ENCODE results near the gene PDYN.

The PDYN gene

DNA sequence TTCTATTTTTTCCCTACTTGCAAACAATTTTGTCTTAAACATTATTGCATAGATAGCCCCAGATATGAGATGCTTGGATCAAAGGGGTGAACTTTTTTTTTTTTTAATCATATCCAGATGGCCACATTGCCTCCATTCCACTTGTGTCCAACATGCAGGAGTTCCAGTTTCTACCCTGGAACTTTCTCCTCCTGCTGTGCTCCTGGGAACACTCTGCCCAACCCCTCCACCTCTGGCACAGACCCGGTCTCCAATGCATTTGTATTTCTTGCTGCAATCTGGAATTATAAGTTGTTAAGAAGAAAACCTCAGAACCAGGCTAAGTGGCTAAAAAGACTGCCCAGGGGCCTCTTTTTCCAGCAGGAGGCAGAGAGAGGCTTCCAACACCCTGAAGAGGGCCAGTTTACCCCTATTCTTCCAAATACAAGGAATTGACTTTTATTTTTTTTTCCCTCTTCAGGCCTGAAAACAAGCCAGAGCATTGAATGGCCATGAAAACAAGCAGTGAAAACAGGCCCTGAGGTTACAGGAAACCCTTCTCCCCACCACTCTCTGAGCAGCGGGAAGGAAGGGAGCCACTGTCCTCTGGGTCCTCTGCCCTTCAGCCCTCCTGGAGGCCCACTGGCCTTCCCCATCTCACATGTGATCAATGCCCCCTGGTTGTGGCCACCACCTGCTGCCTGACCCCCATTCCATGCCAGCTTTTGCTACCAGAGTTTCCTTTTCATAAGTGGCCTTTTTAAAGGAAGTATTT lies 44.3 kb downstream of the PDYN start:
- no peak for DNase-seq

DNA sequence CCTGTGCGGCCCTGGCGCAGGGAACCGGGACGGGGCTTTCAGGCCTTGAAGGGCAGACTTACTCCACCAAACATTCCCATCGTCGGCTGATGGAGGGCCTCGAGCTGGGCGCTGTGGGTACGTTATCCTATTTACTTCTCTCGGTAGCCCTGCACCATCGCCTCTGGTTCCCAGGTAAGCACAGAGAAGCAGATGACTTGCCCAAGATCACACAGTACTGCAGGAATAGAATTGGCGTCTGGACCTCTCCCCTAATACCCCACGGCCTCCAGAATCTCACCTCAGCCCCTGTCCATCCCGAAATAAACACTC lies 46.4 kb downstream of the PDYN start:
- DNase-seq = no peak

DNA sequence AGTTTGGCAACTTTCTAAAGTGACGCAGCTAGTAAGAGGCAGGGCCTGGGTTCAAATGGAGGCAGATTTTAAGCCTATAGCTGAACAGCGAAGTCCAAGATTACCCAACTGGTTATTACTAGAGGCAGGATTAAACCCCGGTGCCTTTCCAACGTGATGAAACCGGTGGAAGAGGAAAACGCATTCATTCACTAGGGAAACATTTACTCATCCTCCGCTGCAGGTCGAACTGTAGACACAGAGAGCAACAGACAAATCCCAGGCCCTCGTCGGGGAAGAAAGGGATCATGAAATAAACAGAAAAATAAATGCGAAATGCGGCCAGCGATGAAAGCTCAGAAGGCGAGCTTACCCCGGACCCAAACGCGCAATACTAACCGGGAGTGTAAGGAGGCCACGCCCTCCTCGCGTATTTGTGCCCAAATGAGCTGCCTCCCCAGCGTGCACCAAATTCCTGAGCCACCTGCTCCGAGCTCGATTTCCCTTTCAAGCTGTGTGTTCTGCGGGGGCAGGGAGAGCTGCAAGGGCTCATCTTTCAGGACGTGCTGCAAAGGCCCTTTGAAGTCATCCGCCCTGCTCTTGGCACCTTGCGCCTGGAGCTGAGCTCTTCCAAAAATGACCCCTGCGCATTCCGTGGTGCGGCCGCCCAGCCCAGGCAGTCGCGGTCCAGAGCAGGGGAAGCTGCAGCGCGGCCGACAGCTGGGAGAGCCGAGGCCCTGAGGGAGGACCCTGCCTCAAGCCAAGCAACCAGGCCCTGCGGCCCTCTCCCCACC lies 46.9 kb downstream of the PDYN start:
- no peak for DNase-seq

DNA sequence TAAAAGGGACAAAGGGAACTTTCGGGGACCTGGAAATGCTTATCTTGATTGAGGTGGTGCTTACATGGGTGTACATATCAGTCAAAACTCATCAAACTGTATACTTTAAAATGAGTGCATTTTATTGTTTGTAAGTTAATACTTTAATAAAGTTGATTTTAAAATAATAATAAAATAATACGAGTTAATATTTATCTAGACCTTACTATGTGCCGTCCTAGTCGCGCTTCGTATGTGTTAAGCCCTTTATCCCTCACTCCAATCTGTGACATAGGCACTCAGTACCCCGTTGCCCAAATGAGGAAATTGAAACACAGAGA lies 47.5 kb downstream of the PDYN start:
- DNase-seq = no peak

DNA sequence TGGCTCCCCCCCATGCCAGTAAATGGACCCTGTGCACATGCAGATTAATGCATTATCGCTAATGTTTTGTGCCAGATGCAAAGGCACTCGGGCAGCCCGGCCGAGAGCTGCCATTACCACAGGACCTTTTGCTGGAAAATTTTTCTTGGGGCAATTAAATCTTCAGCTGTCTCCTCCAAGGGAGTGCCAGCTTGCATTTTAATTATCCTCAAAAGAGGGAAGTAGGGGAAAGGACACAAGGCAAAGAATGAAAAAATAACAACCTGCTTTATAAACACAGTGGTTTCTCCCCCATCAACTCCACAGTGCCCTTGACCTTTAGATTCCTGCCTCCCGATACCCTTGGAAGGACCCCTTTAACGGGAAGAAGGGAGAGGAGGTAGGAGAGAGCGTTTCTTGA lies 48.2 kb downstream of the PDYN start:
- no peak for DNase-seq

DNA sequence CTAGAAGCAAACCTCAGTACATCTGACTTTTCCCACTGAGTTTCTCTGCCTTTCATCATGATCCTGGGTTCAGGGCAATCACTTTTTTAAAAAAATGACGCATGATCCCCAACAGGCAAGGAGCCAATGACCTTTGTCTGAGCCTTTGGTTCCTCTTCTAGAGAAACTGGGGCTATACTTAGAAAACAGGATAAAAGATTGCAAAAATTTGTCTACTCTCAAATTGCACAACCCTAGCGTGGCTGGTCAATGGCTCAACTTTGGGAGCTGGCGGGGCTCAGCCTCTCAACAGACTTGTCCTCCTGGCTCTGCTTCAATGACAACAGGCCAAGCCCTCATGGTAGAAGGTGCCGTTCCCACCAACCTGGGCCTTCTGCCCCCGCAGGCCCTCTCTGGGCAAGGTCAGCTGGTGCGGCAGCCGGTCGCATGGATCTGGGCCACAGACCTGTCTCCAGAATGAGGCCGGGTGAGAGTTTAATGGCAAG lies 48.7 kb downstream of the PDYN start:
- peak; percentile 53 for DNase-seq

DNA sequence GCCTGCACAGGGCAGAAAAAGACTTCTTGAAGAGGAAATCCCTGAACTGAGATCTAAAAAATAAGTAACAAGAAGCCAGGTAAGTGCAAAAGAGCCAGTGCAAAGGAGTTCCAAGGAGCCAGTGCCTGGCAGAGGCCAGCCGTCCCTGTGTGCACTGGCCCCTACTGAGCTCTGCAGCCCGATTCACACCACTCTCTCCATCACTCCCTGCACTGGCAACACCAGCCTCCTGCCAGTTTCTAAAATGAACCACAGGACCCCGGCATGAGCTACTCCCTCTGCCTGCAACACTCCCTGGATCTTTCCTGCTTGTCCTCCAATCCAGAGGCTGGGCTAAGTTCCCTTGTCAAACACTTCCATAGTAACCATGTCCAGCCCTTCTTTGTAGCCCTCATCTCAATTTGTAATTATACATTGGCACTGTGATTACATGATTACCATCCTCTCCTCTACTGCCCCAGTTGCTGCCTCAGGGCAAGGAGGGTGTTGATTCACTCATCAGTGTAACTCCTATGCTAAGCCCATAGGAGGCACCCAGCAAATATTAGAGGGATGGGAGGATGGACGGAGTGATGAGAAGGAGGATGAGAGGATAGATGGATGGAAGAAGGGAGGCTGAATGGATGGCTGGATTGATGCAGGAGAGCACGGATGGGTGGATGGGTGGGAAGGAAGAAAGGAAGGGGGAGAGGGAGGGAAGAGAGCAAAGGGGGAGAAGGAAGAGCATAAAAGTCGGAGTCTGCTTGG lies 49.3 kb downstream of the PDYN start:
- peak; percentile 53 for DNase-seq

DNA sequence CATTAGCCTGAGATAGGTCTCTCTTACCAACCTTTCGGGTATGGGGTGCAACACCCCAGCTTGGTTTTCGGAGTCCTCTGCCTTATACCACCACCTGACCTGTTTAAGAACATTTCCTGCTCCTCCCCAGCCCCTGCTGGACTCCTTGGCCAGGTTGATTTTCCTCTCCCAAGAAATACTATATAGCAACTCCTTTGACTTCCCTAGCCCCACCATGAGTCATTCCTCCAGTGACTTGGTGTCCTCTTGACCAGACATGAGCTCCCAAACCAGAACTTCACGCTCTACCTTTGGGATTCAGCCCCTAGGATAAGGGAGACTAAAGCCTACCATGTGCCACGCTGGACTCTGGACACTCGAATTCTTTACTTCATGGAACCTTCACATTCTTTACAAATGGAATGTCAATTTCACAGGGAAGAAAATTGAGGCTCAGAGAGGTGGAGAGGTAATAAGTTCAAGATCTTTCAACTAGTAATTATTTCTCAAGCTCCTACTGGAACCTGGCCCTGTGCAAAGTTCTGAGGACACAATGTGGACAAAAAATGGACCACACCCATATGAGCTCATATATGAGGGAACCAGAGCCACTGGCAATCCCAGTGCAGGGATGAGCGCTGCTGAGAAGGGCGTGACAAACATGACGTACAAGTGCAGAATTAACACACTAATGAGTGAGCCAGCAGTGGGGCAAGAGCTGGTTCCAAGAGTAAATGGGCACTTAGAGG lies 50.4 kb downstream of the PDYN start:
- DNase-seq = no peak

DNA sequence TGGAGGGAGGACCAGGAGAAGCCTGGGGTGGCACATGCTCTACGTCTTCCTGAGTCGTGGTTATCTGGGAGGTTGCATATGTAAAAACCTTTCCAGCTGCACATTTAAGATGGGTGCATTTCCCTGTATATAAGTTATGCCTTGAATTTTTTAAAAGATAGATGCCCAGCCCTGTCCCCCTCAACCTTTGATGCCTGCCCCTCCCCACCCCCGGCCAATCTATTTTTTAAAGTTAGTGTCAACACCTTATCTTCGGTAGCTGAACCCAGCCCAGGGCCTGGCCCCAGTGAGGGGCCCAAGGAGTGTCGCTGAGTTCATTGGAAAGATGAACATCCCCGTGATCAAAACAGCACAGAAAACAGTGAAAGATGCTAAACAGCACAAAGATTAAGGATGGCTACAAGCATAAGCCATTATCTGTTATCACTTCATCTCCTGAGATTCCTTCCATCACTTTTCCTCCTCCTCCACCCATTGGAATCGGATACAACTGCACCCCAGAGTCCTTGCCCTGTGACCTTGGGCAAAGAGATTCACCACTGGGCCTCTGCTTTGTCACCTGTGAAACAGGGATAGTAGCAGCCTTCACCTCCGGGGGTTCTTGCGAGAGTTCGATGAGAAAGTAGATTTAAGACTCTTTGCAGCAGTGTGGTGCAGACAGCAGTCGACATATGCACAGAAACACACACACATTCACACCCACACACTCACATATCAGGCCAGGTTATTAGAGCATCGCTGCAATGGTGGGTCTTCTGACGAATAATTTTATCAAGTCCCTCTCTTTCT lies 51.2 kb downstream of the PDYN start:
- DNase-seq = no peak

DNA sequence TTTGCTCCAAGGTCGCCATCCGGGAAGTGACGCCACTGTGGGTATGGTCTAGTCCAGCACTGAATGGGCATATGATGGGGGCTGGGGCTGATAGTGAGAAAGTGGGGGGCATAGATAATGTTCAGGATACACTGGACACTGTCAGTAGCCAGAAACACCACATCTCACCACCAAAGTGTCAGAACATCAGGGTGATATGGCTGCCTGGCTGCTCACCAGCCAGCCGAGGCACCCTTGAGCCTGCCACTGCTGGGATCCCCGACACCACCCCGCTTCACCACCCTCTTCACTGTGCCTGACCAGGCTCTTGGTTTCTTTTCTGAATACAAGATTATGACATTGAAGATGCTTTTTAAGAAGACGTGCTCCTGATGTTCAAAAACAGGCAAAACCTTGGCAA lies 51.8 kb downstream of the PDYN start:
- DNase-seq = no peak

DNA sequence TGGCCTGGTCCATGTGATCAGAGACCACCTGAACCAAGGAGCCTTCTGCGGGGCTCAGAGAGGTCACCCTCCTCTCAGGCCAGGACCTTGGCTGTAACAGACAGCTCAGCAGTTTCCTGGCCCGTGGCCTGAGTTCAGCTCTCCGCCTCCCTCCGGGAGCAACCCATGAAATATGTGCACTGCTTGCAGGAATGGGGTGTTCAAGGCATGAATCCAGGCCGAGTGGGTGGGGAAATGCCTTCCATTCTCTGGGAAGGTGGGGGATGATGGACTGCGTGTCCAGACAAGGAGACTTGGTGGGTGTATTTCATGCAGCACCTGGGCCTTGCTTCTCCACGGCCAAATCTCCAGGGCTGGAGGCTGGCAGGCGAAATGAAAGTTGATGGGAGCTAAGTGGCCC lies 52.6 kb downstream of the PDYN start:
- DNase-seq = no peak

DNA sequence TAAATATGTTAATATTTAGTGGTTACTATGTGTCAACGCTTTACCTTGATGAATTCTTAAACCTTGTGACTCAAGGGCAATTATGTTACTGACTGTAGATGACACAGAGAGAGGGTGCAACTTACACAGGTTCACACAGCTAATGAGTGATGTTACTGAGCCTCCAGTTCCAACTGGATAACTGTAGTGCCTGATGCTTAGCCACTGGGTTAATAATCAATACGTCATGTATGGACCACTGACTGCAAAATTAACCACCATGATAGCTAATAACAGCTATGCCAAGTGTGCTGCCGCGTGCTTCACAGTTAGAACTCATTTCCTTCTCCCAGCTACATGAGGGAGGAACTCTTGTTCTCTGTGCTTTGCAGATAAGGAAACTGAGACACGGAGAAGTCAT lies 53.3 kb downstream of the PDYN start:
- no peak for DNase-seq

DNA sequence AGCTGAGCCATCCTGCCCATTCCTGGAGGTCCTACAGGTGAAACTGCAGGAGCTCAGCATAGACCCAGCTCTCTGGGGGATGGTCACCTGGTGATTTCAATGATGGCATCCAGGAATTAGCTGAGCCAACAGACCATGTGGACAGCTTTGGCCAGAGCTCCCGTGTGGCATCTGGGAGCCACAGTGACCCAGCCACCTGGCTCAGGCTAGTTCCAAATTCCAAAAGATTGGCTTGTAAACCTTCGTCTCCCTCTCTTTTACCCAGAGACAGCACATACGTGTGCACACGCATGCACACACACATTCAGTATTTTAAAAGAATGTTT lies 54.6 kb downstream of the PDYN start:
- no peak for DNase-seq

DNA sequence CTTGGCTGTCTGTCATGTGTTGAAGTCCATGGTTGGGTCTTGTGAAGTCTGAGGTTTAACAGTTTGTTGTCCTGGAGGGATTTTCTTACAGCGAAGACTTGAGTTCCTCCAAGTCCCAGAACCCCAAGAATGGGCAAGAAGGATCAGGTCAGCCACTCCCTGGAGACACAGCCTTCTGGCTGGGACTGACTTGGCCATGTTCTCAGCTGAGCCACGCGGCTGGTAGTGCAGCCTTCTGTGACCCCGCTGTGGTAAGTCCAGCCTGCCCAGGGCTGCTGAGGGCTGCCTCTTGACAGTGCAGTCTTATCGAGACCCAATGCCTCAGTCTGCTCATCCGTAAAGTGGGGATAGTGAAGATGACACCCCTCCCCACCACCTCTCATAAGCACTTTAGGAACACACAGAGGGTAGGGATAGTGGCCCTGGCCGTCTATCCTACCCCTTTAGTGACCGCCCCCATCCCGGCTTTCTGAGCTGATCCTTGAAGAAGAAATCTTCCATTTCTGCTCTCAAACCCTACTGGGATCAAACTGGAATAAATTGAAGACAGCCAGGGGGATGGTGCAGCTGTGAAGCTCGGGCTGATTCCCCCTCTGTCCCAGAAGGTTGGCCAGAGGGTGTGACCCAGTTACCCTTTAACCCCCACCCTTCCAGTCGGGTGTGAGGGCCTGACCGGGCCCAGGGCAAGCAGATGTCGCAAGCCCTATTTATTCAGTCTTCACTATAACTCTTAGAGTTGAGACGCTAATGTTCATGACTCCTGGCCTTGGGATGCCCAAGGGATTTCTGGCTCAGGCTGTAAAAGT lies 55.2 kb downstream of the PDYN start:
- DNase-seq = no peak

DNA sequence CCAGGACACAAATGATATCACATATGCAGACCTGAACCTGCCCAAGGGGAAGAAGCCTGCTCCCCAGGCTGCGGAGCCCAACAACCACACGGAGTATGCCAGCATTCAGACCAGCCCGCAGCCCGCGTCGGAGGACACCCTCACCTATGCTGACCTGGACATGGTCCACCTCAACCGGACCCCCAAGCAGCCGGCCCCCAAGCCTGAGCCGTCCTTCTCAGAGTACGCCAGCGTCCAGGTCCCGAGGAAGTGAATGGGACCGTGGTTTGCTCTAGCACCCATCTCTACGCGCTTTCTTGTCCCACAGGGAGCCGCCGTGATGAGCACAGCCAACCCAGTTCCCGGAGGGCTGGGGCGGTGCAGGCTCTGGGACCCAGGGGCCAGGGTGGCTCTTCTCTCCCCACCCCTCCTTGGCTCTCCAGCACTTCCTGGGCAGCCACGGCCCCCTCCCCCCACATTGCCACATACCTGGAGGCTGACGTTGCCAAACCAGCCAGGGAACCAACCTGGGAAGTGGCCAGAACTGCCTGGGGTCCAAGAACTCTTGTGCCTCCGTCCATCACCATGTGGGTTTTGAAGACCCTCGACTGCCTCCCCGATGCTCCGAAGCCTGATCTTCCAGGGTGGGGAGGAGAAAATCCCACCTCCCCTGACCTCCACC lies 56.4 kb downstream of the PDYN start:
- DNase-seq = no peak

DNA sequence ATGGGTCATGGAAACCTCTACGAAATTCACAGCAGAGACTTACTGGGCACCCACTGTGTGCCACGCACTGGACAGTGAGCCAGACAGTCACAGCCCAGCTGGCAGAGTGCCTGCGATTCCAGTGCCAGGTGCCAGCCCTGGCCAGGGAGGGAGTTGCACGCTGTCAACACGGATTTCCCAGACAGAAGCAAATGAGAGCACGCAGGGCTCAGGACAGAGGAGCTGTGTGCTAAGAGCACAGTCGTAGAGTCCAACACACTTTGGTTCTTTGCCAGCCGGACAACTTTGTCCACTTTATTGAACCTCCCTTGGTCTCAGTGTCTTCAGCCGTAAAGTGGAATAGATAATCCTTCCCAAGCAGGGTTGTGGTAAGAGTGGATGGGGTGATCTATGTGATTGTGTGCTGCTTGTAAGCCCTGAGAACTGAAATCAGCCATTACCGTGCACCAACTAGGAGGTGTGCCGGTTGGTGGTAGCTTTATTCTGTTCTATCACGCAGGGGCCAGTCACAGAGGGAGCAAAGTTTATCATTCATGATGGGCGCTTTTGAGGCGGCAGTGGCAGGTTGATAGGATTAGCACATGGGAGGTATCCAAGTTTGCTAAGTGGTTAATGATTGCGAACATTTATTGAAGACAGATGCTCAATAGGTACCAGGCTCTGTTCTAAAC lies 58.0 kb downstream of the PDYN start:
- no peak for DNase-seq

DNA sequence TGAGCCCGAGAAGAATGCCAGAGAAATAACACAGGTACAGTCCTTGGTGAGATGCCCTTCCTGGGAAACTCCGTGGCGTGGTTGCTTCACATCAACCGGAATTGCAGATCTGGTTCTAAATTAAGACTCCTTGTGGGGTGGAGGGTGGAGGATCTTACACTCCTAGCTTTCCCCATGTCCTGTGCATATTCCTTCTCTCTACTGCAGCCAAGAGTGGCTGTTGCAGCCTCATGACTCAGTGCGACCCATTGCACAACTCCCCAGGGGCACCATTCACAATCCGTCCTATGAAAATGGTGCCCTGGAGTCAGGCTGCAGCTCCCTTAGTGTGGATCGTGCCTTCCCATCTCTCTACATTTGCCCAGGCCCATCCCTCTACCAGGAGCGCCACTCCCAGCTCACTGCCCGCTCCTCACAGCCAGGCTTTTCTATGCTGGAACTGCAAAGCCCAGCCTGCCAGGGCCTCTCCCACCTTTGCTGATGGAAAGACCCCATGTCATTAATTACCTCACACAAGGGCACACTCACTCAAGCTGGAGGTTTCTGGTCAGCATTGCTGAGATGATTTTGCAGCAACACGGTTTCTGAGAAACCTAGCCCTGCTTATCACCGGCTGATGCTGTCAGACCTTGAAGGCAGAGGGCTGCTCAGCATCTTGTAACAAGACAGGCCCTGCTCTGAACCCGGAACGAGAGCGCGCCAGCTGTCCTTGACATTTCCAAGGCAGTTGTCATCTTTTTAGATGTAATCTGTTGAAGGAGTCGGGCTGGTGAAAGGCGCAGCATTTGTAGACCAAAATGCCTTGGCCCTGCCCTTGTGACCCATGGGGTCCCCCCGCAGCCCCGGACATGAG lies 58.9 kb downstream of the PDYN start:
- no peak for DNase-seq

DNA sequence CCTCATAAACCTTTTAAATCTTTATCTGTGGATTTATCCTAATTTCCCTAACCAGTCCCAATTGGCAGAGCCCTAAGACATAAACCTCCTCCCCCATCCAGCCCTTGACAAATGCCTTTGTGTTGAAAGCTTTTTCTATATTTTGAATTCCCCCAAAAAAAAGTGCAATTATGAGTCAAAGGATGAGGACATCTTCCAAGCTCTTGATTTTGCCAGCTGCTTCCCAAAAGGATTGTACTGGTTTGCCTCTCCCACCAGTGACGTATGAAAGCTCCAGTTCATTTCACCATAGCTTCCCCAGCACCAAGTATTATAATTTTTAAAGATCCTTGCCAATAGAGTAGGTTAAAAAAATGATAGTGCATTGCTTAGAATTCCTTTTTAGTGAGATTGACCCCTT lies 59.7 kb downstream of the PDYN start:
- no peak for DNase-seq

DNA sequence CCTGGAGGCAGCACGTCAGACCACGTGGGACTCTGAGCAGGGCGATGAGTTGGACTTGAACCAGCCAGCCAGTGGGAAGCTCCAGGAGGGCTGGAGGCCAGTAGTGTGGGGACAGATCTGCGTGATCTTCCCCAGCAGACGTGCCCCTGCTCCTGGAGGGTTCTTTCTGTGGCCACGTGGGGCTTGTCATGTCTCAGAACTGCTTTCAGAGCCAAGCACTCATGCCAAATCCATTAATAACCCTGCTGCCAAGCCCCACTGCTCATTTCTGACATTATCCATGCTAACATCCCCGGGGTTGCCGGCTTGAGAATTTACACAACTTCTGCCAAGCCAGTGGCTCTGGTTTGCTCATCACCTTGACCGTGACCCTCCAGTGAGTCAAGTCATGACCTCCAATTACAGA lies 60.4 kb downstream of the PDYN start:
- DNase-seq = no peak

DNA sequence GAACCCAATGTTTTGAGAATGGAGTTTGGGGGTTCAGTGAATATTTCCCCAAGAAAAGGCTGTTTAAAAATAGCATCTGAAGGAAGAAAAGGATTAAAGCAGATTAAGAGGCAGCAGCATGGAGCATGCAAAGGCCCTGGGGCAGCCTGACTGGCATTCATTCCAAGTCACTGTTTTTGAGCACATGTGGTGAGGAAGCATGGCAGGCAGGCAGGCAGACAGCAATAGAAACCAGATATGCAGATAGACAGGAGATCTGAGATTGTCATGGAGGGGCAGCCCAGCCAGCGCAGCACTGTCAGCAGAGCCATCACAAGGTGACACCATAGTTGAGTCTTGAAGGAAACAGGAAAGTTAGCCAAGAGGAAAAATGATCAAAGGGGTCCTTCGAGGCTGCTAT lies 60.9 kb downstream of the PDYN start:
- no peak for DNase-seq

Data from KG1 (cell line).